HG03066 (cell line): Measurements from ENCODE around the gene TNK1.

Experiments used
- ATAC-seq: cut with Tn5 transposase; IDR thresholded peaks from one replicate; pipeline ENCODE4 v1.9.1; 2021; ENCODE audit warnings: low read depth; ENCODE audit not compliant: unreplicated experiment

TNK1 gene

DNA sequence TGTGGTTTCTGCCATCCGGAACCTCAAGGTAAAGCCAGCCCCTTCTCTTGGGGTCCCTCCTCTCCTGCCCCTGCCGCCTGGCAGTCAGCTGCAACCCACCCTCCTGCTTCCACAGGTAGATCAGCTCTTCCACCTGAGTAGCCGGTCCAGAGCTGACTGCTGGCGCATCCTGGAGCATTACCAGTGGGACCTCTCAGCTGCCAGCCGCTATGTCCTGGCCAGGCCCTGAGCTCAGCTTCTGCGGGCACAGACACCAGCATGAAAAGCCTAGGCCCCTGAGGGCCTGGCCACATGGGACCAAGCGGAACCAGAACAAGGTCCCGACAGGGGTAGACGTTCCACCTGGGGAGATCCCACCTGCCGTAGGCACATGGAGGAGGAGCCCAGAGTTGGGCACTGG lies 8.0 kb downstream of the TNK1 start:
- ATAC-seq: no peak

DNA sequence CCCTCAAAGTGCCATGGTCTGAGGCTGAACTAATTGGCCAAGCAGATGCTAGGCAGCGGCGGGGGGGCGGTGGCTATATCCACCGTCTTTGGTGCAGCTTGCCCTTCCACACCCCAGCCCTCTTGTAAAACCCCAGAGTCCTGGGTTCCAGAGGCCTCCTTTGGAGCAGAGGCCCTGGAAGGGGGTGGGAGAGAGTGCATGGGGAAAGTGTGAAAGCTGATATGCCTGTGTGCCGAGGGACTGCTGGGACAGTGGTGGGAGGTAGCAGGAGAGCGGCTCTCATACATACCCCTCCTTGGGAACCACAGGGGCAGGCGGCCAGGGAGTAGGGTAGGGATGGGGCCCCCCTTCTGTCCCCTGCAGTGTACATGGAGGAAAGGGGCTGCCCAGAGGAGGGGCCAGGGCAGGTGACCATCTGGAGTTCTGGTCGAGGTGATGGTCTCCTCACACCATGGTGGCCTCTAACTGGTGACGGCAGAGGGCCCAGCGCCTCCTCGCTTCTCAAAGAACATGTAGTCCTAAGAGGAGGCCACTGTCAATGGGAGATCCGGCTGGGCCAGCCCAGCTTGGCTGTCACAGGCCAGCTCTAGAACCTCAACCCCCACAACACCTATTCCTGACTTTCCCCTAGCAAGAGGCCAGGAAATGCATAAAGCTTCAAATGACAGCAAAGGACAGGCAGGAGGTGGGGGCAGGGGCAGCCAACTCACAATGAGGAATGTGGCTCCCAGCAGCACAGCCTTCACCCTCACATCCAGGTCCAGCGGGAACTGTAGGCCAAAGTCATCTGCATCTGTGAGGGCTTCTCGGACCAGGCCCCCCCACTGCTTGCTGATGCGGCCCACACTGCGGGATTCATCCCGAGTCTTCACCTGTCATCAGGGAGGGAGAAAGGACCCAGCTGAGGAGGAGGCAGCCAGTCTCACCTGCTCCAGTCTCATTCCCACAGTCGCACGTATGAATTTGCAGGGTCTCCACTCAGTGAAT lies 9.3 kb downstream of the TNK1 start:
- ATAC-seq: no peak

DNA sequence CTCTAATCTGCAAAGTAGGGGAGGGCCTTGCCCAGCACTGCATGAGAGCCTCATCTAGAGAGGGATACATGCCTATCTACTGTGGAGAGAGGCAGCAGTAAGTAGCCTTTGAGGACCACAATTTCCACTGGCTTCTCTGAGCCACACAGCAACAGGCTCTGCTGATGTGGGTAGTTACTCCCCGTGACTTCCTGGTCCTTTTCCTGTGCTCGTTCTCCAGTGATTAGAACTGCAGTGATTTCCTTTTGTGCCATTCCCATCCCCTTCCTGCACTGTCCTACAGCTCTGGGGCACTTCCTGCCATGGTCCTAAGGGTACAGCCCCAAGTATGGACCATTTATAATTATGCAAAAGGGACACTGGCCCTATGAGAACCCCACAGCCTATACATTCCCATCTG lies 10.4 kb downstream of the TNK1 start:
- ATAC-seq: no peak

DNA sequence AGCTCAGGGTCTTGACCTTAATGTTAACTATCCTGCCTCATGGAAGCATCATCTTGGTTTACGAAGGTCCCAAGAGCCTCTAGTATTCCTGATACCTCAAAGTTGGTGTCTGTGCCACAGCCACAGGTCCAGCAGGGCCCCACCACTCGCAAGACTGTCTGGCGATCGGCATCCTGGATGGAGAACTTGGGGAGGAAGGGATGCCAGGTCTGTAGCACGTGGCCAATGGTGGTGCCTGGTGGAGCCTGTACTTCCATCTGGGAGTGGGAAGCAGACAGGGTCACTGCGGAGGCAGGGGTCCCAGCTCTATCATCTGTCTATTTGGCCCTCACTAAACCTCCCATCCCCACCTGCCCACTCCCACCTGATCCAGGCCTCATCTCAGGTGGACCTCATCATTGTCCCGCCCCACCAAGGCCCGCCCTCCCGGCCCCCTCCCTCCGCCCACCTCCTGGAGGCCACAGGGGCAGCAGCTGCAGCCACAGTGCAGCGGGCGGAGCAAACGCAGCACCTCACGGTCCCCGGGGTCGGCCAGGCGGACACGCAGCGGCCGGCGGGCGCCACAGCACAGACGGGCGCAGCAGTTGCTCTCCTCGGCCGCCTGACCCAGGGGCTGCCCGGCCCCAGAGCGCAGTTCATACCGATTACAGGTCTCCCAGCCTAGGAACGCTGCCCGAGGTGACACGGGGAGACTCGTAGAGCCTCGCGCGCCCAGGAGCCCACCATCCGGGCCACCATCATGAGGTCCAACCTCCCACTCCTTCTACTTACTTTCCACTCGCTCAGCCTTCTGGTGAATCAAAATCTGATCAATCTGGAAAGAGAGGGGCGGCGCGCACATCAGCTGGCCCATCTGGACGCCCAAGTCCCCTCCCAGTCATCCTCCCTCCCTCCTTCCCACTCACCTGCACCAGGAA lies 12.1 kb downstream of the TNK1 start:
- ATAC-seq: no peak

DNA sequence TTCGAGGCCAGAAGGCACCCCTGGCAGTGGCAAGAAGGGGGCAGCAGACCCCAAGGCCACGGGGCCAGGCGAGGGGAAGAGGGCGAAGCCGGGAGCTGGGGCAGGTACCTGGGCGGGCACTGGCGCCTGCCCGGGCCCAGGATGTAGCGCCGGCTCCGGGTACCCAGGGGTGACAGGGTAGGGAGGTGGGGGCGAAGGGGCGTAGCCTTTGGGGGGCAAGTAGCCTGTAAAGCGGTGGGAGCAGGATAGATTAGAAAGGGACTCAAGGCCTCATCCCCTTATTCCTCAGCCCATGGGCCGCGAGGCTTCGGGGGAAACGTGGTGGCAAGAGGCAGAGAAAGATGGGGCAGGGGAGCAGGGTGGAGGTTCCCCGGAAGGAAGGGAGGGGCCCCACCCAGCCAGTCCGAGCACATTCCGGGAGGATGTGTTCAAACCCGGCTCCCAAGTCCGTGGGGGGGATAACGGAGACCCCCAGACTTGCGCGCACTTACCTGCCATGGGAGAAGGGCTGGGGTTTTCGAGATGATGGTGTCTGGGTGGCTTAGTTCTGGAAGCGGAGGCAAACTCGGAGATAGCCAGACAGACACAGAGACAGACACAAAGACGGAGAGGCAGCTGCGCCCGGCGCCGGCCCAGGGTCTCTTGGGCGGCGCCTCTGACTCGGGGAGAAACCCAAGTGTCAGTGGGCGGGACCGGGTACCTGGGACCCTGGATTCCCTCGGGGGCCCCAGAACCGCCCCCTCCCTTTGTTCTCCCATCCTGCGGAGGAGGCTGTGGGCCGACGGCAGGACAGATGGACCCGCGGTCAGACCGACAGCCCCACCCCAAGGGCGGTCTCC lies 12.9 kb downstream of the TNK1 start:
- ATAC-seq: peak; percentile 44

GRCh38 chr17:7394452-7395191 lies 13.7 kb downstream of the TNK1 start, which contains the start of gene PLSCR3:
PLSCR3 (minus strand) TSS chr17:7394525; CDS start chr17:7394110, 415 bp downstream.
- ATAC-seq: peak; percentile 75

- ATAC-seq: no peak
Observed at GRCh38 chr17:7396147-7396546, 15.3 kb downstream of the TNK1 start.

DNA sequence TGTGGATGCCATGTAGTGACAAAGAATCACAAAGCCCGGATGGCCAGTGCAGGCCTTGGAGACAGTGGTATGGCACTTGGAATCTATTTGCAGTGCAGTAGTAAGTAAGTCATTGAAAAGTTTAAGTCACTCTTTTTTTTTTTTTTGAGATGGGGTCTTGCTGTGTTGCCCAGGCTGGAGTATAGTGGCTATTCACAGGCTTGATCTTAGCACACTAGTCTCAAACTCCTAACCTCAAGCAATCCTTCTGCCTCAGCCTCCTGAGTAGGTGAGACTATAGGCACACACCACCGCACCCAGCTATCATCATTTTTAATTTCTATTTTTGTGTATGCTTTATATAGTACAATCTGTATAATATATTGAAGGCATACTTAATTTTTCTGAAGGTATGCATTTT lies 17.7 kb downstream of the TNK1 start:
- ATAC-seq: no peak

DNA sequence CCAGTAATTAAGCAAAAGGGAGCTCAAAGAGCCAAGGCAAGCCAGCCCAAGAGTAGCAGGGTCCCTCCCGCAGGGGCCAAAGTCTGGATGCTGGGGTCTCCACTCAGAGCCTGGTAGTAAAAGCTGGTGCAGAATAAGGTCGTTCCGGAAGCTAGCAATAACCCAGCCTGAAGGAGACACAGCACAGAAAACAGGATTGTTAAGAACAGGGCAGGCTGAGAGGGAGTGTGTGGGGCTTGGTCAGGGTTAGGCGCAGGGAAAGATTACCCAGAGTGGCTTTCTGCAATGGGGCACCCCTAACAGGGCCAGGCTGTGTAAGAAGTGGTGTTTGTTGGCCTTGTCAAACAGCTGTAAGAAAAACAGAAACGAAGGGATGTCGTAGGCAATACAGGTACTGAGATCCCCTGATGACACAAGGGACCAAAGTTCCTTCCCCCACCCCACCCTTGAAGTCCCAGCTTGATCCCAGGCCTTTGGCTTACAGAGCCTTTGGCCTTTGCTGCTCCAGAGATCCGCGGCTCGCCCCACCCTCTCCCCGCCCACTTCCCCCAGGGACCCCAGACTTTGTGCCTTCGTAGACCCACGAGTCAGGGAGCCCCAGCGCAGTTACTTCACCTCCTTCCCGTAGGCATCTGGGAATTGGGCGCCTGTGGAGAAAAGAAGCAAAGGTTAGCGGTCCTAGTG lies 22.3 kb downstream of the TNK1 start:
- no peak for ATAC-seq

GRCh38 chr17:7403727-7403976 lies 22.8 kb downstream of the TNK1 start:
- peak; percentile 14 for ATAC-seq

DNA sequence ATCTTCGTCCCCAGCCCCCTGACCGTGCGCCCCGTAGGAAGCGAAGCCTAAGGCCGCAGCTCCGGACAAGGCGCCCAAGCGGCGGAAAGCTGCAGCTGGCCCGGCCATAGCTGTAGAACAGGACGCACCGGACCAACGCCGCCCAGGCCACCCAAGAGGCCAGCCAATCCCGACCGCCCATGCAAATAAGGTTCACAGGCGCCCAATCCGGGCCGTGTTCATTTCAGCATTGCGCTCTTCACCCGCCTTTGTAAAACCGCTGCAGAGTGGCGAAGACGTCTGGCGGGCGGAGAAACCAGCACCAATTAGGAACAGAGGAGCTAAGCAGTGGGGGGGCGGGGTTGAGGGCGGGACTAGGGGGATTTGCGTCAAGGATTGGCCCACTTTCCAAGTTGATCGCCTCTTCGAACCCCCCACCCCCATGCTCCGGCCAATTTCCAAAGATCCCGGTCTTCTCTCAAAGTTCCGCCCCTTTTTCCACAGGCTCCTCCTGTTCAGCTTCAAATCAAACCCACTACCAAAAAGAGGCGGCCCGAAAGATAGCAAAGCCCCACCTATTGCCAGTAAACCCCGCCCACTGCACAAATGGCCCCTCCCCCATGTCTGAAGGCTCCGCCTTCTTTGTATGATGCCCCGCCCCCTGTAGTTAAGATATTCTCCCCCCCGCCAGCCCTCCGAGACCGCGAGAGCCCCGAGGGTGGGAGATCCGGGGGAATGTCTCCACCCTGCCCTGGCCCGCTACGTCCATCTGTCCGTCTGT lies 23.3 kb downstream of the TNK1 start, which contains the start of gene TMEM256:
TMEM256 (minus strand) TSS at position 121 of the 760 bp plus-strand sequence; CDS start at position 108, 13 bp downstream.
- peak; percentile 87 for ATAC-seq

- ATAC-seq: peak; percentile 8
Observed at GRCh38 chr17:7404737-7405349, 24.0 kb downstream of the TNK1 start.

DNA sequence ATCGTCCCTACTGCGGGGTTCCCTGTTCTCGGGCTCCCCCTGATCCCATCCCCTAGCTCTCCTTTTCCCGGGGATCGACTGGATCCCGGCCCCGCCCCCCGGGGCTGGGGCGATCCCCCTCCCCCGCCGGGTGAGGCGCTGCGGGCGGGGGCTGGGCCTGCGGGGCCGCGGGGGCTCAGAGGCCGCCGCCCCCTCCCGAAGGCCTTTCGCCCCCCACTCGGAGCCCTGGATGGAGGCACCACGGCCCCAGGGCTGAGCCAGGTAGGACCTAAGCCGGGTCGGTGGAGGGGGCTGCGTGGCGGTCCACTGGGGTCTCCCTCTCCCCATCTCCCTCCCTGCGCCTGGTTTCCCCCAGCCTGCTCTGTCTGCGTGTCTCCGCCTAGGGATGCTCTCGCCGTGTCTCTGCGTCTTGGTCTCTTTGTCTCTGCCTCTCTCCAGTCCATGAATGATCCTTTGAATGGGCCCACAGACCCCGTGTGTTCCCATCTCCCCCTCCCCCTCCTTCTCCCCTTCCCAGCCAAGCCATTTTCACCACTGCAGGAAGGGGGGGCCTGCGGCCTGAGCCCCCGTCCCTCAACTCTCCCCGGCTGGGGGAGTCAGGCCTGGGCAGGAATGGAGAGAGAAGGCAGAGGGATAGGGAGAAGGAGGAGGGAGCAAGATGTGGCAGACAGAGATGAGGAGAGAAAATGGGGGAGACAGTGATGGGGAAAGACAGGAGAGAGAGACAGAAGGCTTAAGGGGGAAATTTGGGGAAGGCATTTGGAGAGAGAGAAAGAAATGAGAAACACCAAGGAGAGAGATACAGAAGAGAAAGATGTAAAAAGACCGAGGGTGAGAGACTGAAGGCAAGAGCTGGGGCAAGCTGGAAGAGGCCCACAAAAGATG lies 24.7 kb downstream of the TNK1 start:
- no peak for ATAC-seq

DNA sequence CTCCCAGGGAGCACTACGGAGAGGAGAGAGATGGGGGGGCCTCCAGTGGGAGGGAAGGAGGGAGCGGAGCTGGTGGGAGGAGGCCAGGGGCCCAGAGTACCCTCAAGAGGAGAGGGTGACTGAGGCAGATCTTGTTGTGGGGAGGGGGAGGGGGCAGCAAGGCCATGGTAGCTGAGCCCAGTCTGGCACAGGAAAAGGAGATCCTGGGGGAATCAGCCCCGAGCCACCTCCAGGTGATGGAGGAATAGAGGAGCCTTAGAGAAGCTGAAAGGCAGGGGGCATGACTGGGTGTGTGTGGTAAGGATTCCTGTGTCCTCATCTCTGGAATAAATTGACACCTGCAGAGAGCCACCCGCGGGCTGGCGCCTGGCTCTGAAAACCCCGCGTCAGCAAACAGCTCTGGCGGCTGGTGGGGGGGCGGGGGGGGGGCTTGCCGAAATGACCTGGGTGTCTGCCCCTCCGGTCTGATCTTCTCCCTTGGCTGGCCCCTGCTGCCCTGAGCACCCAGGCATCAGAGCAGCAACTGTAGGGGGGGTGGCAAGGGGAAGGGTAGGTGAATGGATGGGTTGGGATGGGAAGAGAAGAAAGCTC lies 25.4 kb downstream of the TNK1 start:
- no peak for ATAC-seq

DNA sequence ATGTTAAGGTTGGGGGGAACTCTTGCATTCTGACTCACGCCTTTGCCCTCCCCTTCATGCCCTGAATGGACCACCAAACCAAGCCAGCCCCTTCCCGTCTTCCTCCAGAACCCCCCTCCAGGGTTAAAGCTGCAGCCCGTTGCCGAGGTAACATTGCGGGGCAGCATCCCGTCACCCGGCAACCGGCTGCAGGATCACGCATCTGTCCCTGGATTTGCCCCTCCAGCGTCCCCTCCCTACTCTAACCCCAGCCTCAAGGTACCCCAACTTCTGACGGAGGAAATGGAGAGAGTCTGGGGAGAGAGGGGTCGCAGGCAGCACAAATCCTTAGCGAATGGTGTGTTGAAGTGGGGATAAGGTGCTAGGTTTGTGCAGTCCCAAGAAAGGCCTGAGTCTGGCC lies 26.2 kb downstream of the TNK1 start:
- no peak for ATAC-seq

- no peak for ATAC-seq
Observed at GRCh38 chr17:7407485-7408251, 26.8 kb downstream of the TNK1 start, which contains the start of gene NLGN2. NLGN2 (plus strand) TSS chr17:7407845; CDS start chr17:7408256, 411 bp downstream.
